GM18507 (cell line): ENCODE measurements around the gene TRIP10.

Source experiments
- DNase-seq: peaks from one replicate; pipeline ENCODE4 v3.0.0; 2011; ENCODE audit warnings: low read depth; ENCODE audit not compliant: insufficient read length; ENCODE audit errors: extremely low spot score
- FAIRE-seq: peaks from 2 replicates; lab custom pipeline; 2011; peaks lifted over from hg19 to GRCh38; lab: Jason Lieb, UNC

TRIP10 gene

GRCh38 chr19:6723108-6723618 is 16.3 kb upstream of the TRIP10 start:
- FAIRE-seq (no peak), DNase-seq (no peak)

- DNase-seq (no peak), FAIRE-seq (peak; percentile 38)
Measured at GRCh38 chr19:6723738-6724137, 15.7 kb upstream of the TRIP10 start.

- no peak for DNase-seq
- FAIRE-seq = no peak
Measured at GRCh38 chr19:6724631-6725492, 14.6 kb upstream of the TRIP10 start.

GRCh38 chr19:6725513-6726231 is 13.8 kb upstream of the TRIP10 start:
- FAIRE-seq (no peak), DNase-seq (no peak)

GRCh38 chr19:6728346-6728745 is 11.1 kb upstream of the TRIP10 start:
- FAIRE-seq = peak; percentile 87
- no peak for DNase-seq

GRCh38 chr19:6729573-6730152 is 9.8 kb upstream of the TRIP10 start:
- FAIRE-seq (no peak), DNase-seq (no peak)

GRCh38 chr19:6730153-6730804 is 9.2 kb upstream of the TRIP10 start:
- no peak for DNase-seq
- no peak for FAIRE-seq

GRCh38 chr19:6730941-6731670 is 8.4 kb upstream of the TRIP10 start:
- DNase-seq = no peak
- FAIRE-seq = no peak

GRCh38 chr19:6731822-6732221 is 7.7 kb upstream of the TRIP10 start:
- FAIRE-seq (no peak), DNase-seq (no peak)

GRCh38 chr19:6732803-6733337 is 6.6 kb upstream of the TRIP10 start:
- DNase-seq (no peak), FAIRE-seq (no peak)

GRCh38 chr19:6733338-6734095 is 6.0 kb upstream of the TRIP10 start:
- DNase-seq = no peak
- FAIRE-seq = no peak

- DNase-seq (no peak), FAIRE-seq (no peak)
Measured at GRCh38 chr19:6734096-6734696, 5.3 kb upstream of the TRIP10 start.

- no peak for DNase-seq
- FAIRE-seq = no peak
Measured at GRCh38 chr19:6735181-6735911, 4.1 kb upstream of the TRIP10 start.

GRCh38 chr19:6736169-6736916 is 3.1 kb upstream of the TRIP10 start:
- DNase-seq = no peak
- no peak for FAIRE-seq

GRCh38 chr19:6736917-6737283 is 2.6 kb upstream of the TRIP10 start:
- DNase-seq (no peak), FAIRE-seq (no peak)

GRCh38 chr19:6737284-6737872 is 2.1 kb upstream of the TRIP10 start, which contains the start of gene GPR108:
Gene GPR108, minus strand, starts transcription at chr19:6737580. Its CDS starts 4 bp downstream, at chr19:6737576.
- DNase-seq = peak; percentile 91
- peak; percentile 100 for FAIRE-seq
